NK-92 (cell line): Measurements from ENCODE around the gene MICU1.
"Not testable (repeated sequence)": the region's sequence is repeated elsewhere in the genome, so short reads cannot be mapped to it uniquely, and the experiment has no call there.

Experiments
- DNase-seq: peaks from one replicate; lab custom pipeline; 2025; ENCODE audit not compliant: unreplicated experiment; lab: John Stamatoyannopoulos, UW

The MICU1 gene

GRCh38 chr10:72459301-72459700 lies 166.6 kb downstream of the MICU1 start:
- no peak for DNase-seq

DNA sequence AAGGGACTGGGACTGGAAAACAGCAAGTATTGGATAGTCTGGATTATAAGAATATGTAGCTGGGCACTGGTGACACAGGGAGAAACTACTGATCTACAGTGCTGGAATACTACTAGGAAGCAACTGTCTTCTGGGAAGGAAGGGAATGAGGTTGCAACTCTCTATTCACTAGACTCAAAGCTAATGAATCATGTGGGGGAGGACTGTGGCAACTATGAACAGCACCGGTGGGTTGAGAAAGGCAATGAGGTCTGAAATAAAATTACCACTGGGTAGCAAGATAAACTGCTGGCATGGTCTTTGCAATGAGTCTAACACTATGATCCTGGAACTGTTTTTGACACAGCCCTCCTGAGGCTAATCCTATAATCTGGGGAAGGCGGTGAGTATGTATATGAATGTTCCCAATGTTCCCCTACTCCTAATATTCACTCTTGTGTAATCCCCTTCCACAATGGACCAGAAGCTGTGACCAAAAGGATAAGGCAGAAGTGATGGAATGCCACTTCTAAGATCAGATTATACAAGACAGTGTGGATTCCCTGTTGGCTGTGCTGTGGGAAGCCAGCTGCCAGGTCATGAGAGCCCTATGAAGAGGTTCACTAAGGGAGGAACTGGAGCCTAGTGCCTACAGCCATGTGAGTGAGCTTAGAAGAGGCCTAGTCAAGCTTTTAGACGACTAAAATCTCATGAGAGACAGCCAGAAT lies 169.8 kb downstream of the MICU1 start:
- DNase-seq = no peak

- no peak for DNase-seq
Measured at GRCh38 chr10:72449941-72450441, 175.9 kb downstream of the MICU1 start.

- DNase-seq = no peak
Measured at GRCh38 chr10:72445851-72446250, 180.0 kb downstream of the MICU1 start.

GRCh38 chr10:72442969-72443368 lies 182.9 kb downstream of the MICU1 start:
- DNase-seq = not testable (repeated sequence)

DNA sequence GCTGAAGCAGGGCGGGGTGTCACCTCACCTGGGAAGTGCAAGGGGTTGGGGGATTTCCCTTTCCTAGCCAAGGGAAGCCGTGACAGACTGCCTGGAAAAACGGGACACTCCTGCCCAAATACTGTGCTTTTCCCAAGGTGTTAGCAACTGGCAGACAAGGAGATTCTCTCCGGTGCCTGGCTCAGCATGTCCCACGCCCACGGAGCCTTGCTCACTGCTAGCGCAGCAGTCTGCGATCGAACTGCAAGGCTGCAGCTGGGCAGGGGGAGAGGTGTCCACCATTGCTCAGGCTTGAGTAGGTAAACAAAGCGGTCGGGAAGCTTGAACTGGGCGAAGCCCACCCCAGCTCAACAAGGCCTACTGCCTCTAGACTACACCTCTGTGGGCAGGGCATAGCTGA lies 190.3 kb downstream of the MICU1 start:
- no peak for DNase-seq

GRCh38 chr10:72430936-72431335 lies 194.9 kb downstream of the MICU1 start:
- DNase-seq = not testable (repeated sequence)

- DNase-seq = no peak
Measured at GRCh38 chr10:72429931-72430330, 195.9 kb downstream of the MICU1 start.

GRCh38 chr10:72426986-72427385 lies 198.9 kb downstream of the MICU1 start:
- no peak for DNase-seq

DNA sequence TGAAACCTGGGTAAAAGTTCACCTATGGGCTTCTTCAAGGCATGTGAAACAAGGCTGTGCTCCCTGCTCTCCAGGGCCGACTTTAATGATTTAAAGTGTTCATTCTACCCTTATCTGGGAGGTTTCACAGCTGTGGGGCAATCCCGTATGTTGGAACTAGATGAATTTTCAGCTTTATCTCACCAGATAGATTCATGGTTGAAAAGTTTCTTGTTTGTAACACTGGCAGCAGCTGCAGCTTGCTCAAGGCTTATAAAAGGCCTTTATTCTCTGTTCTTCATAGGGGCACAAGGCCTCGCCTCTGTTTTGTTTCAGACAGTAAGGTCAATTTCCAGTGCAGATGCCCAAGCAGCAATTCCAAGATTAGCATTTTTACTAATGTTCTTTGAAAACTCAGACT lies 200.7 kb downstream of the MICU1 start:
- DNase-seq = no peak

DNA sequence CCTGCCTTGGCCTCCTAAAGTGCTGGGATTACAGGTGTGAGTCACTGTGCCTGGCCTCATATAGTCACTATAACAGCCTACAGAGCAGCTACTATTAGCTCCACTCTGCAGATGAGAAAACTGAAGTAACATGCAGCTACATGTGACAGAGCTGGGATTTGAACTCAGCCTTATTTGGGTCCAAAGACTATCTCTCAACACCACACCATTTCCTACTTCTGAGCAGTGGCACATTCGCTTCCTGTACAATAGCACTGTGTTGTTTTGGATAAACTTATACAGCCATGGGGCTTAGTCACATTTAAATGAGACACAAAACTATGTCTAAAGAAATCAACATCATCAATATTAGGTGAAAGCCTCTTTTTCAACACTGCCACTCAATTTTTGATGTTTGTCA lies 201.3 kb downstream of the MICU1 start:
- DNase-seq = no peak

DNA sequence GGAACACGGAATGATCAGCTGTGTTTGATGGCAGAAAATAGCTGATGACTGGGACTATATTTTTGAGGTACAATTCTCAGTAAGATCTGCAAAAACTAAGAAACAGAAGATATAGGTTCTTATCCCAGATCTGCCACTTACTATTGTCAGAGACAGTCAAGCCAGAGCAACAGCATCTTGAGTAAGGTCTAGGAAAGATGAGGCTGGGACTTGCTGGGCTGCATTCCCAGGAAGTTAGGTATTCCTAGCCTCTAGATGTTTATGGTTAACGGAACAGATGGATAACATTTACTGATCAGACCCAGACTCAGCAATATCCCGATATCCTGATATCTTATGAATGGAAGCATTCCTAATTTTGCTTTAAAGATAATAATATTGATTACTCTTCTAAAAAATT lies 202.5 kb downstream of the MICU1 start:
- no peak for DNase-seq

DNA sequence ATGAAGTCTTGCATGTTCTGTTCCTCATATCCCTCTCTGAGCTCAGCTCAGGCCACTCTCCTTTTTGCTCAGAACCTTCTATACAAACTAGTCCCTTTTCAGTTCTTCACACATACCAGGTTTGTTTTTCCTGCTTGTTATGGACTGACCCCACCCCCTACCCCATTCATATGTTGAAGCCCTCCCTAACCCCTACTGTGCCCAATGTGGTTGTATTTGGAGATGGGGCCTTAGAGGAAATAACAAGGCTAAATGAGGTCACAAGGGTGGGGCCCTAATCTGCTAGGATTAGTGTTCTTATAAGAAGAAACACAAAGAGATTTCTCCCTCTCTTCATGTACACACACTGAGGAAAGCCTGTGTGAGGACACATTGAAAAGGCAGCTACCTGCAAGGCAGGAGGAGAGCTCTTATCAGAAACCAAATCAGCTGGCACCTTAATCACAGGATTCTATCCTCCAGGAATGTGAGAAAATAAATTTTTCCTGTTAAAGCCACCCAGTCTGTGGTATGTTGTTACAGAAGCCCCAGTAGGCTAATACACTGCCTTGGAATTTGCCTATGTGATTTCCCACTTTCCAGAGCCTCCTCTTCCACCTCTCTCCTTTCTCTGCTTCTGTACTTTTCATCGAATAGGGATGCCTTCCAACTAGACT lies 203.9 kb downstream of the MICU1 start:
- no peak for DNase-seq

- no peak for DNase-seq
Measured at GRCh38 chr10:72419241-72419640, 206.6 kb downstream of the MICU1 start.

GRCh38 chr10:72418679-72419078 lies 207.2 kb downstream of the MICU1 start:
- DNase-seq = no peak

- DNase-seq = no peak
Measured at GRCh38 chr10:72417971-72418370, 207.9 kb downstream of the MICU1 start.

GRCh38 chr10:72416661-72417060 lies 209.2 kb downstream of the MICU1 start:
- no peak for DNase-seq

DNA sequence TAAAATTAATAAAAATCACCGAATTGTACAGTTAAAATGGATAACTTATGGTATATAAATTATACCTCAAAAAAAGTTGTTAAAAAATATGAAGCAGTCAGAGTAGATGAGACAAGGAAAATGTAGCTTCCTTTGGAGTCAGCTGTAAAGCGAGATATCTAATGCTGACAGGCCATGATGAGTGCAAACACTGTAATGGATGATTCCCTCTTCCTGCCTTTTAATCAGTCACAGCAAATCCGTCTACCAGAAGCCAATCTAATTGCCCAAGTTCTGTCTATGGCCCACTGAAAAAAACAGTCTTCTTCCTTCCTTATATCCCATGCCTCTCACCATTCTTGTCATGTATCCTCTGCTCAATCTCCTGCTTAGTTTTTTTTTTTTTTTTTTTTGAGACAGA lies 211.2 kb downstream of the MICU1 start:
- DNase-seq = no peak

GRCh38 chr10:72409167-72409566 lies 216.7 kb downstream of the MICU1 start:
- DNase-seq = no peak

- DNase-seq = no peak
Measured at GRCh38 chr10:72407927-72408600, 217.8 kb downstream of the MICU1 start.

- DNase-seq = no peak
Measured at GRCh38 chr10:72407471-72407870, 218.4 kb downstream of the MICU1 start.

GRCh38 chr10:72395581-72395980 lies 230.3 kb downstream of the MICU1 start:
- not testable (repeated sequence) for DNase-seq
